ENCODE results near the gene OR4C11.
A peak's percentile ranks its signal among the peaks of the same experiment; 100 is the strongest.

The OR4C11 gene

GRCh38 chr11:55572548-55572947 lies 34.9 kb downstream of the OR4C11 start:
- no peak overlapping the region for H3K4me3 ChIP-seq (ENCODE audit: low read length)
- TF ChIP-seq EZH2 (optimal IDR thresholded peaks at IDR 0.05; ENCODE audit: low read depth, low read length) (no peak), CTCF (IDR thresholded peaks at IDR 0.05; ENCODE audit: low read length) (no peak), EZH2phosphoT487 (IDR thresholded peaks at IDR 0.05; ENCODE audit: low read length) (no peak)
- H3K27ac ChIP-seq (ENCODE audit: low read length): no peak overlapping the region
- no peaks in the 10 kb centered on the region; the same call in 1 of the 2 replicates for H3K9me3 ChIP-seq (replicated peaks; ENCODE audit: insufficient read depth, low read length)
- no peaks in the 10 kb centered on the region for H3K27me3 ChIP-seq (replicated peaks; ENCODE audit: insufficient read depth, low read length)
- no peak overlapping the region for H2AFZ ChIP-seq (ENCODE audit: low read length)
- H3F3A ChIP-seq (ENCODE audit: insufficient read depth, low read length): no peaks in the 10 kb centered on the region
- H3K9ac ChIP-seq (ENCODE audit: low read length): no peak overlapping the region
- H3K4me2 ChIP-seq (ENCODE audit: low read depth, low read length): no peak overlapping the region
- no peaks in the 10 kb centered on the region for H4K20me1 ChIP-seq (ENCODE audit: insufficient read depth, low read length)
- no peaks in the 10 kb centered on the region for H3K36me3 ChIP-seq (replicated peaks; ENCODE audit: insufficient read depth, low read length)
- H3K4me1 ChIP-seq (ENCODE audit: low read length): no peaks in the 10 kb centered on the region
- no peaks in the 10 kb centered on the region for H3K79me2 ChIP-seq (ENCODE audit: low read length)
- H3K9me2 ChIP-seq (replicated peaks; ENCODE audit: insufficient read depth, low read length): no peaks in the 10 kb centered on the region
- peak; percentile 49 for DNase-seq

- H3K4me3 ChIP-seq (ENCODE audit: low read length): no peak within 1 kb of the TSS
- H4K20me1 ChIP-seq (ENCODE audit: insufficient read depth, low read length): no peaks in the 10 kb centered on the region
- no peak within 1 kb of the TSS for H2AFZ ChIP-seq (ENCODE audit: low read length)
- H3K27me3 ChIP-seq (replicated peaks; ENCODE audit: insufficient read depth, low read length): no peaks in the 10 kb centered on the region
- TF ChIP-seq EZH2 (optimal IDR thresholded peaks at IDR 0.05; ENCODE audit: low read depth, low read length) (no peak), EZH2phosphoT487 (IDR thresholded peaks at IDR 0.05; ENCODE audit: low read length) (no peak), CTCF (IDR thresholded peaks at IDR 0.05; ENCODE audit: low read length) (no peak)
- no peak within 1 kb of the TSS for H3K9ac ChIP-seq (ENCODE audit: low read length)
- H3K27ac ChIP-seq (ENCODE audit: low read length): no peak within 1 kb of the TSS
- no peaks in the 10 kb centered on the region for H3F3A ChIP-seq (ENCODE audit: insufficient read depth, low read length)
- H3K9me2 ChIP-seq (replicated peaks; ENCODE audit: insufficient read depth, low read length): no peaks in the 10 kb centered on the region
- no peaks in the 10 kb centered on the region; the same call in 1 of the 2 replicates for H3K9me3 ChIP-seq (replicated peaks; ENCODE audit: insufficient read depth, low read length)
- H3K4me1 ChIP-seq (ENCODE audit: low read length): no peaks in the 10 kb centered on the region
- no peak for DNase-seq
- no peak within 1 kb of the TSS for H3K4me2 ChIP-seq (ENCODE audit: low read depth, low read length)
- no peaks in the 10 kb centered on the region for H3K79me2 ChIP-seq (ENCODE audit: low read length)
- H3K36me3 ChIP-seq (replicated peaks; ENCODE audit: insufficient read depth, low read length): no peaks in the 10 kb centered on the region
Observed at GRCh38 chr11:55571828-55572227, 35.6 kb downstream of the OR4C11 start, which contains the start of gene OR4C16. OR4C16 (plus strand) TSS chr11:55572128; CDS start chr11:55572128, 0 bp downstream.

- TF ChIP-seq CTCF (IDR thresholded peaks at IDR 0.05; ENCODE audit: low read length) (no peak), EZH2 (optimal IDR thresholded peaks at IDR 0.05; ENCODE audit: low read depth, low read length) (no peak)
- H3K9me3 ChIP-seq (replicated peaks; ENCODE audit: insufficient read depth, low read length): no peaks in the 10 kb centered on the region
Observed at GRCh38 chr11:55554169-55554568, 53.3 kb downstream of the OR4C11 start, which contains the start of gene OR4C15. OR4C15 (plus strand) TSS chr11:55554469; CDS start chr11:55554469, 0 bp downstream.

More at GRCh38 chr11:55554169-55554568, 53.3 kb downstream of the OR4C11 start, which contains the start of gene OR4C15:
- Histone ChIP-seq H3K9me2 (replicated peaks; ENCODE audit: insufficient read depth, low read length) (no peaks in the 10 kb centered on the region), H3K9ac (ENCODE audit: low read length) (no peak within 1 kb of the TSS), H3K79me2 (ENCODE audit: low read length) (no peaks in the 10 kb centered on the region), H3K4me2 (ENCODE audit: low read depth, low read length) (no peak within 1 kb of the TSS), H3K27me3 (replicated peaks; ENCODE audit: insufficient read depth, low read length) (no peaks in the 10 kb centered on the region), H2AFZ (ENCODE audit: low read length) (no peak within 1 kb of the TSS), H3K27ac (ENCODE audit: low read length) (no peak within 1 kb of the TSS), H3F3A (ENCODE audit: insufficient read depth, low read length) (no peaks in the 10 kb centered on the region), H3K4me1 (ENCODE audit: low read length) (no peaks in the 10 kb centered on the region), H3K36me3 (replicated peaks; ENCODE audit: insufficient read depth, low read length) (no peaks in the 10 kb centered on the region), H4K20me1 (ENCODE audit: insufficient read depth, low read length) (no peaks in the 10 kb centered on the region), H3K4me3 (ENCODE audit: low read length) (no peak within 1 kb of the TSS)
- DNase-seq: no peak
